ENCODE data around the gene SH3GL2. TPM values are rescaled to one million over a fixed set of nuclear protein-coding genes. Genes with fewer than 3 reads are reported as not detected.

Gene SH3GL2
- total RNA-seq, 1 experiment from 2014 or later, result not detected

DNA sequence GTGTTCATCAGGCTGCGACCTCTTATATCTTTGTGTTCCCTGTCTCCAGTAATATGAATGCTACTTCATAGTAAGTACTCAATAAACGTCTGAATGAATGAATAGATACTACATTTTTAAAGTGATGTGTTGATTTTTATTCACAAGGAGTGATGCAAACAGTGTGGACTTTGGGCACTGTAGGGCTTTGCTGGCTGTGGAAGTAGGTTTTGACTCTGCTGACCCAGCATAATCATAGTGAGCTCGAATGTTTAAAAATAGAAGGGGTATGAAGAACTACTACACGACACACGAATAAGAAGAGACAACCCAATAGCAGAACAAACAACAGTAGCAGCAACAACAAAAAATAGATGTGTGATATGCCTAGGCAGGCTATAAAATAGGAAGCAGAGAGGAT is 147.4 kb downstream of the SH3GL2 start:
- POLR2A ChIA-PET, result no interaction called here
- H3K27me3 Mint-ChIP-seq (ENCODE audit: insufficient read depth, unreplicated experiment), result no peaks in the 10 kb centered on the region

GRCh38 chr9:17730899-17731298 is 152.0 kb downstream of the SH3GL2 start:
- ChIA-PET CTCF (interaction anchor here (1.0 kb wide), 1 partner anchor 15 kb away, joined by 3 read pairs; no protein-coding TSS in a partner anchor), POLR2A (no interaction called here)
- no TSS peak for BruUV-seq (replicated peaks)
- Mint-ChIP-seq H3K27ac (ENCODE audit: low read depth, unreplicated experiment) (no peak overlapping the region), H3K27me3 (ENCODE audit: insufficient read depth, unreplicated experiment) (no peaks in the 10 kb centered on the region), H3K9me3 (ENCODE audit: unreplicated experiment) (peaks cover 8% of the 10 kb centered on the region), H3K4me1 (ENCODE audit: insufficient read depth, unreplicated experiment) (no peaks in the 10 kb centered on the region), H3K36me3 (ENCODE audit: insufficient read depth, unreplicated experiment) (no peaks in the 10 kb centered on the region), H3K4me3 (ENCODE audit: unreplicated experiment) (no peak overlapping the region)
- intact Hi-C loops (cut with micrococcal nuclease), result no loop called here
- DNase-seq (ENCODE audit: unreplicated experiment), result no peak
- TF ChIP-seq, protein P1, sequence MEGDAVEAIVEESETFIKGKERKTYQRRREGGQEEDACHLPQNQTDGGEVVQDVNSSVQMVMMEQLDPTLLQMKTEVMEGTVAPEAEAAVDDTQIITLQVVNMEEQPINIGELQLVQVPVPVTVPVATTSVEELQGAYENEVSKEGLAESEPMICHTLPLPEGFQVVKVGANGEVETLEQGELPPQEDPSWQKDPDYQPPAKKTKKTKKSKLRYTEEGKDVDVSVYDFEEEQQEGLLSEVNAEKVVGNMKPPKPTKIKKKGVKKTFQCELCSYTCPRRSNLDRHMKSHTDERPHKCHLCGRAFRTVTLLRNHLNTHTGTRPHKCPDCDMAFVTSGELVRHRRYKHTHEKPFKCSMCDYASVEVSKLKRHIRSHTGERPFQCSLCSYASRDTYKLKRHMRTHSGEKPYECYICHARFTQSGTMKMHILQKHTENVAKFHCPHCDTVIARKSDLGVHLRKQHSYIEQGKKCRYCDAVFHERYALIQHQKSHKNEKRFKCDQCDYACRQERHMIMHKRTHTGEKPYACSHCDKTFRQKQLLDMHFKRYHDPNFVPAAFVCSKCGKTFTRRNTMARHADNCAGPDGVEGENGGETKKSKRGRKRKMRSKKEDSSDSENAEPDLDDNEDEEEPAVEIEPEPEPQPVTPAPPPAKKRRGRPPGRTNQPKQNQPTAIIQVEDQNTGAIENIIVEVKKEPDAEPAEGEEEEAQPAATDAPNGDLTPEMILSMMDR (IDR thresholded peaks at IDR 0.05; ENCODE audit: unreplicated experiment), result no peak

More for the DNA sequence above, 147.4 kb downstream of the SH3GL2 start:
- Mint-ChIP-seq H3K4me3 (ENCODE audit: unreplicated experiment) (no peak overlapping the region), H3K36me3 (ENCODE audit: insufficient read depth, unreplicated experiment) (no peaks in the 10 kb centered on the region), H3K9me3 (ENCODE audit: unreplicated experiment) (peaks cover 20% of the 10 kb centered on the region), H3K27ac (ENCODE audit: low read depth, unreplicated experiment) (no peak overlapping the region), H3K4me1 (ENCODE audit: insufficient read depth, unreplicated experiment) (no peaks in the 10 kb centered on the region)
- BruUV-seq (replicated peaks), result no TSS peak
- TF ChIP-seq, protein P1 (IDR thresholded peaks at IDR 0.05; ENCODE audit: unreplicated experiment), result no peak
- CTCF ChIA-PET, result interaction anchor here (0.6 kb wide), 1 partner anchor 23 kb away, joined by 3 read pairs; no protein-coding TSS in a partner anchor
- no peak for DNase-seq (ENCODE audit: unreplicated experiment)
- intact Hi-C loops (cut with micrococcal nuclease), result no loop called here

- Mint-ChIP-seq H3K27ac (ENCODE audit: low read depth, unreplicated experiment) (no peak overlapping the region), H3K4me1 (ENCODE audit: insufficient read depth, unreplicated experiment) (no peaks in the 10 kb centered on the region), H3K4me3 (ENCODE audit: unreplicated experiment) (no peak overlapping the region), H3K36me3 (ENCODE audit: insufficient read depth, unreplicated experiment) (no peaks in the 10 kb centered on the region), H3K27me3 (ENCODE audit: insufficient read depth, unreplicated experiment) (no peaks in the 10 kb centered on the region), H3K9me3 (ENCODE audit: unreplicated experiment) (peaks cover 8% of the 10 kb centered on the region)
- intact Hi-C loops (cut with micrococcal nuclease), result no loop called here
- POLR2A ChIA-PET, result no interaction called here
- BruUV-seq (replicated peaks), result no TSS peak
- DNase-seq (ENCODE audit: unreplicated experiment), result no peak
- CTCF ChIA-PET, result interaction anchor here (1.0 kb wide), 1 partner anchor 16 kb away, joined by 3 read pairs; no protein-coding TSS in a partner anchor
- TF ChIP-seq, protein P1 (IDR thresholded peaks at IDR 0.05; ENCODE audit: unreplicated experiment), result no peak
Measured at GRCh38 chr9:17731308-17731707, 152.4 kb downstream of the SH3GL2 start.

- Mint-ChIP-seq H3K9me3 (ENCODE audit: unreplicated experiment) (peaks cover 5% of the 10 kb centered on the region), H3K36me3 (ENCODE audit: insufficient read depth, unreplicated experiment) (no peaks in the 10 kb centered on the region), H3K4me1 (ENCODE audit: insufficient read depth, unreplicated experiment) (no peaks in the 10 kb centered on the region), H3K27me3 (ENCODE audit: insufficient read depth, unreplicated experiment) (no peaks in the 10 kb centered on the region), H3K27ac (ENCODE audit: low read depth, unreplicated experiment) (no peak overlapping the region), H3K4me3 (ENCODE audit: unreplicated experiment) (no peak overlapping the region)
- ChIA-PET CTCF (no interaction called here), POLR2A (no interaction called here)
- BruUV-seq (replicated peaks), result no TSS peak
- TF ChIP-seq, protein P1 (IDR thresholded peaks at IDR 0.05; ENCODE audit: unreplicated experiment), result no peak
- intact Hi-C loops (cut with micrococcal nuclease), result no loop called here
- no peak for DNase-seq (ENCODE audit: unreplicated experiment)
Measured at GRCh38 chr9:17734674-17735073, 155.8 kb downstream of the SH3GL2 start.
